HG03457 (cell line): ENCODE measurements around the gene MRPL4.
"Not testable (repeated sequence)": the region's sequence is repeated elsewhere in the genome, so short reads cannot be mapped to it uniquely, and the experiment has no call there.

Source experiments
- ATAC-seq: cut with Tn5 transposase; IDR thresholded peaks from one replicate; pipeline ENCODE4 v1.9.1; 2021; ENCODE audit warnings: moderate number of reproducible peaks; ENCODE audit not compliant: unreplicated experiment

Gene MRPL4

DNA sequence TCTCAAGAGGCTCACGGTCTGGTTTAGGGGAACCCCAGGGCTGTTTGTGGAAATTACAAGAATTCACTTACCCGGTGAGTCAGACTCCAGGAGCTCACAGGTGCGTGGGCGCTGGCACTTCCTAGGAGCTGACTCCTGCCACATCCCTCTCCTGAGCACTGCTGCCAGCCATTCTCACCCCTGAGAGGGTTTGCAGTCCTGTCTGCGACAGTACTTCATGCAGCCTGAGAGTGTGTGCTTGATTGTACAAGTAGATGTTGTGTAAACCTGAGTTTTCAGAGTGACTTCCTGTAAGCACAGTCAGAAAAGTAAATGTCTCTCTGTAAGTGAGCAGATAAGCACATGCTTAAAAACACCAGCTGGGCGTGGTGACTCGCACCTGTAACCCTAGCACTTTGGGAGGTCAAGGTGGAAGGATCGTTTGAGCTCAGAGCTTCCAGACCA, 8.1 kb downstream of the MRPL4 start:
- no peak for ATAC-seq

DNA sequence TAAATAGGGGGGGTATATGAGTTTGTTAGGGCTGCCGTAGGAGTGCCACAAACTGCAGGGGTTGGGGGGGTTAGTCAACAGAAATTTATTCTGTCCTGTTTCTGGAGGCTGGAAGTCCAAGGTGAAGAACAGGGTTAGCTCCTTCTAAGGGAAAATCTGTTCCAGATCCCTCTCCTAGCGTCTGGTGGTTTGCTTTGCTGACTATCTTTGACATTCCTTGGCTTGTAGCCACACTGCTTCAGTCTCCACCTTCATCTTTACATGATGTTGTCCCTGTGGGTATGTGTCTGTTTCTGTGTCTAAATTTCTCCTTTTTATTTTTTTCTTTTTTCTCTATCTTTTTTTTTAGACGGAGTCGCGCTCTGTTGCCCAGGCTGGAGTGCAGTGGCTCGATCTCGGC, 10.8 kb downstream of the MRPL4 start:
- ATAC-seq: no peak

DNA sequence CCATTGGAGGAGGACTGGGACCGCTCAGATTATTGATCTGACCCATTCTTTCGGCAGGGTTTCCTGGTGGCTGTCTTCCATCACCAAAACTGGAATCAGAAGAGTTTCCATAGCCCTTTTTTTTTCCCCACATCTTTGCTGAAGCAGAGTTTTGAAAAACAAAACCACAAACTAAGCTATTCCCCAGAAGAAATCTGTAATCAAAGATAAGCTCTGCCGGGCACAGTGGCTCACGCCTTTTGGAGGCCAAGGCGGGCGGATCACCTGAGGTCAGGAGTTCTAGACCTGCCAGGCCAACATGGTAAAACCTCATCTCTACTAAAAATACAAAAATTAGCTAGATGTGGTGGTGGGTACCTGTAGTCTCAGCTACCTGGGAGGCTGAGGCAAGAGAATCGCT, 14.7 kb downstream of the MRPL4 start:
- no peak for ATAC-seq

DNA sequence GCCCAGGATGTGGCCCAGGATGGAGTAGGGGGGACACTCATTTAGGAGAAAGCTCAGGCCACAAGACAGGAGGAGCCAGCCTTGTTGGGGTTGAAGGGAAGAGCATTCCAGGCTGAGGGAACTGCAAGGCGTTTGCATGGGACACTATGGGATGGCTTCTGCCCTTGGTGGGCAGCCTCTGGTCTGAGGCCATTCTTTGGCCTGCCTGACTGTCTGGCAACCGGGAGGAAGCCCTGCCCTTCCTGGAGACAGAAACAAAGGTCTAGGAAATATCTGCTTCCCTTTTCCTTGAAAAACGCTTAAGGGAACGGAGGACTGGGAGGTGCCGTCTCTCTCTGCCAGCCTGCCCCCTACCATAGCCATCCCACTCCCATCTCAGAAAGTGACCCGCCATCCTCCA, 16.1 kb downstream of the MRPL4 start:
- no peak for ATAC-seq

DNA sequence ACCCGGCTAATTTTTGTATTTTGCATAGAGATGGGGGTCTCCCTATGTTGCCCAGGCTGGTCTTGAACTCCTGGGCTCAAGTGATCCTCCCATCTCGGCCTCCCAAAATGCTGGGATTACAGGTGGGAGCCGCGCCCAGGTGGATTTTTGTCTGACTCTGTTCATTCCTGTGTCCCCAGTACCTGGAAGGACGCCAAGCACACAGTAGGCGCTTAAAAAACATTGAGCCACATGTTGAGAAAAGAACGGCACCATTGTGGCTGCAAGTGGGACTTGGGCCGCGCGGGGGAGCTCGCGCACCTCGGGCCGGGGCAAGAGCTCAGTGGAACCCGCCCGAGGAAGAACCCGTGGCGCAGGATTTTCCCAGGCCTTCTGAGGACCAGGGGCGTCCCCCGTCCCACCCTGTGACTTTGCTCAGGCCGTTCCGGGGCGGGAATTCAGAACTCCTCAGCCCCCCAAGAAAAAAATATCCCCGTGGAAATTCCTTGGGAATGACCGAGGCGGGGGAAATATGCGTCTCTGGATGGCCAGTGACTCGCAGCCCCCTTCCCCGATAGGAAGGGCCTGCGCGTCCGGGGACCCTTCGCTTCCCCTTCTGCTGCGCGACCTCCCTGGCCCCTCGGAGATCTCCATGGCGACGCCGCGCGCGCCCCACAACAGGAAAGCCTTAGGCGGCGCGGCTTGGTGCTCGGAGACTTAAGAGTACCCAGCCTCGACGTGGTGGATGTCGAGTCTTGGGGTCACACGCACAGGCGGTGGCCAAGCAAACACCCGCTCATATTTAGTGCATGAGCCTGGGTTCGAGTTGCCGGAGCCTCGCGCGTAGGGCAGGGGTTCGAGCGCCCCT, 17.5 kb downstream of the MRPL4 start:
- no peak for ATAC-seq

DNA sequence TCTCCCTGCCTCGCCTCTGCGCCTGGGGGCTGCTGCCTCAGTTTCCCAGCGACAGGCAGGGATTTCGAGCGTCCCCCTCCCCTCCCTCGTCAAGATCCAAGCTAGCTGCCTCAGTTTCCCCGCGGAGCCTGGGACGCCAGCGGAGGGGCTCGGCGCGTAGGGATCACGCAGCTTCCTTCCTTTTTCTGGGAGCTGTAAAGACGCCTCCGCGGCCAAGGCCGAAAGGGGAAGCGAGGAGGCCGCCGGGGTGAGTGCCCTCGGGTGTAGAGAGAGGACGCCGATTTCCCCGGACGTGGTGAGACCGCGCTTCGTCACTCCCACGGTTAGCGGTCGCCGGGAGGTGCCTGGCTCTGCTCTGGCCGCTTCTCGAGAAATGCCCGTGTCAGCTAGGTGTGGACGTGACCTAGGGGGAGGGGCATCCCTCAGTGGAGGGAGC, 18.2 kb downstream of the MRPL4 start:
- ATAC-seq: no peak

DNA sequence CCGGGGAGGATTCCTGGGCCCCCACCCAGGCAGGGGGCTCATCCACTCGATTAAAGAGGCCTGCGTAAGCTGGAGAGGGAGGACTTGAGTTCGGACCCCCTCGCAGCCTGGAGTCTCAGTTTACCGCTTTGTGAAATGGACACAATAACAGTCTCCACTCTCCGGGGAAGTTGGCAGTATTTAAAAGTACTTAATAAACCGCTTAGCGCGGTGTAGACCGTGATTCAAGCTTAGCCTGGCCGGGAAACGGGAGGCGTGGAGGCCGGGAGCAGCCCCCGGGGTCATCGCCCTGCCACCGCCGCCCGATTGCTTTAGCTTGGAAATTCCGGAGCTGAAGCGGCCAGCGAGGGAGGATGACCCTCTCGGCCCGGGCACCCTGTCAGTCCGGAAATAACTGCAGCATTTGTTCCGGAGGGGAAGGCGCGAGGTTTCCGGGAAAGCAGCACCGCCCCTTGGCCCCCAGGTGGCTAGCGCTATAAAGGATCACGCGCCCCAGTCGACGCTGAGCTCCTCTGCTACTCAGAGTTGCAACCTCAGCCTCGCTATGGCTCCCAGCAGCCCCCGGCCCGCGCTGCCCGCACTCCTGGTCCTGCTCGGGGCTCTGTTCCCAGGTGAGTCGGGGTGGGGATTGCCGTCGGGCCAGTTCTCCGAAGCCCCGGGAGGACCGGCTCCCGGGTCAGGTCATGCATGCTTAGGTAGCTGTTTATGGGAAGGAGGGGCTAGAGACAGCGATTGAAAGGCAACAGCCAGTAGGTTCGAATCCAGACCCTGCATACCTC, 18.8 kb downstream of the MRPL4 start, which contains the start of gene ICAM1:
Gene ICAM1 (plus strand): TSS at position 505 of the 779 bp plus-strand sequence. CDS start 40 bp downstream, at position 545.
- no peak for ATAC-seq

DNA sequence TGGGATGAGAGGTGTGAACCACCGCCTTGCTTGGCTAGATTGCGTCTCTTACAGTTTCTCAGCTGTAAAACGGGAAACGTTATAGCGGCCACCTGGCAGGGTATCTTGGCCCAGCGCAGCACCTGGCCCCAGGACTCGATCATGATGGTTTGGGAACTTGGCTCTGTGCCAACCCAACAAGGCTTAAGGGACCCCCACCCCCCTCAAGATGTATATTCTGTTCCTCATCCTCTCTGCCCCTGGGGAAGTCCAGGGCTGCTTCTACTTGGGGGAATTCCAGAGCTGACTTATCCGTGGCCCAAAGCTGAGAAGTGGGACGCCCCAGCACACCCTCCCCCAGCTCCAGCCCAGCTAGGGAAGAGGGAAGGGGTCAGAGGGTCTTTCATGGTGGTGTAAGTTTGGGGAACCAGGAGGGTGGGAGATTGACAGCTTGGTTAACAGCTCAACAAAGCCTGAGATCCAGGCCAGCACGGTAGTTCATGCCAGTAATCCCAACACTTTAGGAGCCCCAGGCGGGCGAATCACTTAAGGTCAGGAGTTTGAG, 19.6 kb downstream of the MRPL4 start:
- no peak for ATAC-seq

DNA sequence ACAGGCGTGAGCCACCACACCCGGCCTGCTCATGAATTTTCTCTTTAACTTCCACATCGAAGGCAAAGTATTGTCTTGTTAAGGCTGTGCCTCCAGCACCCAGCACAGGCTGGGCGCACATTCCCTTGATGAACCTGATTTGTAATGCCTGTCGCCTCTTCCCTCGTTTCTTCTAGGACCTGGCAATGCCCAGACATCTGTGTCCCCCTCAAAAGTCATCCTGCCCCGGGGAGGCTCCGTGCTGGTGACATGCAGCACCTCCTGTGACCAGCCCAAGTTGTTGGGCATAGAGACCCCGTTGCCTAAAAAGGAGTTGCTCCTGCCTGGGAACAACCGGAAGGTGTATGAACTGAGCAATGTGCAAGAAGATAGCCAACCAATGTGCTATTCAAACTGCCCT, 22.6 kb downstream of the MRPL4 start:
- no peak for ATAC-seq

DNA sequence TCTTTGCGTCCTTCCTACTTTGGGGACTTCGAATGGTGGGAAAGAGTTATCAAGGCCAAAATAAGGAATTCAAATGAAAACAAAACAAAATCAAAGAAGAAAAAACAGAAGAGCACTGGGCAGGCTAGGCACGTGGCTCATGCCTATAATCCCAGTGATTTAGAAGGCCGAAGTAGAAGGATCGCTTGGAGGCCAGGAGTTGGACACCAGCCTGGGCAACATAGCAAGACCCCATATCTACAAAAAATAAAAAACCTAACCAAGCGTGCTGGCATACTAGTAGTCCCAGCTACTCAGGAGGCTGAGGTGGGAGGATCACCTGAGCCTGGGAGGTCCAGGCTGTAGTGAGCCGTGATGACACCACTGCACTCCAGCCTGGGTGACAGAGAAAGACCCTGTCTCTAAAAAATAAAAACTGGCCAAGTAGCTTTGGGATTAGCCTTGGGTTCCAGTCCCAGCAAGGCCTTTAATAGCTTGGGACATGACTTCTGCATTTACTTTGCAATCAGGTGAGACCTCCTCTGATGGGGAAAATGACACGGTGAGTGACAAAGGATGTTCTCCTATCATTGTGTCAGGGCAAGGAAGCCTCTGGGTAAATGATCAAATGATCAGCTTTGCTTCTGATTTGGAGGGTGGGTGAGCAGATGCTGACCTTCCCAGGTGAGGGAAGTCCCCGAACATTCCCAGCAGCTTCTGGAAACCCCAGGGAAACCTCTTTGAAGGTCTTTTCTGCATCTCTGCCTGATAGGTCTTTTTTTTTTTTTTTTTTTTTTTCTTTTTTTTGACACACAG, 26.0 kb downstream of the MRPL4 start:
- no peak for ATAC-seq

DNA sequence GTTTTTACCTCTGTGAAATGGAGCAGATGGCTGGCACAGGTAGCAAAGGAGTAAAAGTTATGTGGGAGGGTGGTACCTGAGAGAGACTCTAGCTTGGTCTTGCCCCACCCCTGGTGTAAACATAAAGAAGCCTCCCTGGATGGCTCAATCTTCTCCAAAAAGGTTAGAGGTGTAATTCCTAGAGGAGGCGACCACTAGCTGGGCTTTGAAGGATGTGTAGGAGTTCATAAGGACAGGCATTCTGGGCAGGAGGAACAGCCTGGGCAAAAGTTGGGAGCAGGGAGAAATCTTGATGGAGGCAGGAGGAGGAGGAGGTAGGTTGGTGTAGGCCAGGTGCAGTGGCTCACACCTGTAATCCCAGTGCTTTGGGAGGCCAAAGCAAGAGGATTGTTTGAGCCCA, 26.9 kb downstream of the MRPL4 start:
- ATAC-seq: no peak

DNA sequence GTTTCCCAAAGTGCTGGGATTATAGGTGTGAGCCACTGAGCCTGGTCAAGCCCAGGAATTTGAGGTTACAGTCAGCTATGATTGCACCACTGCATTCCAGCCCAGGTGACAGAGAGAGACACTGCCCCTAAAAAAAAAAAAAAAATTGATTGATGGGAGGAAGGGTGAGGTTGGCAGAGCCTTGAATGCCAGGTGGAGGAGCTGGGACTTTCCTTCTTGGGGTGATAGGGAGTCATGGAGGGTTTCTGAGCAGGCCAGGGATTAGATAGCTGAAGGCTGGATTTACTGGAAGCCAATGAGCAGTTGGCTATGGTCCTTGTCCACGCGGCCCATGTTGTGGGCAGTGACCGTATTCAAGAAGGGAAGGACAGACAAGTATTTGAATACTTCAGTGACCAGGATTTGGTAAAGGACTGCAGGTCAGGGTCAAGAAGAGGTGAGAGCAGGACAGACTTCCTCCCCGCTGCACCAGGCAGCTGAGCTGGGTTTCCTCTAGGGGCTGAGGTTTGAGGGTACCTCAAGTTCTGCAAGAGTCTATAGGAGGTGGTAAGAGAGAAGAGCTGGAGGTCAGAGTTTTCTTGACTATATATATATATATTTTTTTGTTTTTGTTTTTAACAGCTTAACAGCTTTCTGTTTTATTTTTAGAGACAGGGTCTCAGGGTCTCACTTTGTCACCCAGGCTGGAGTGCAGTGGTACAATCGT, 27.9 kb downstream of the MRPL4 start:
- no peak for ATAC-seq

DNA sequence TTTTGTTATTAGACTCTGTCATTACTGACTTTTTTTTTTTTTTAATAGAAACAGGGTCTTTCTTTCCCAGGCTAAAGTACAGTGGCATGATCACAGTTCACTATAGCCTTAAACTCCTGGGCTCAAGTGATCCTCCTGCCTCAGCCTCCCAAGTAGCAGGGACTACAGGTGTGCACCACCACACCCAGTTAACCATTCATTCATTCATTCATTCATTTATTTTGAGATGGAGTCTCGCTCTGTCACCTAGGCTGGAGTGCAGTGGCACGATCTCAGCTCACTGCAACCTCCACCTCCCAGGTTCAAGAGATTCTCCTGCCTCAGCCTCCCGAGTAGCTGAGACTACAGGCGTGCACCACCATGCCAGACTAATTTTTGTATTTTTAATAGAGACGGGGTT, 30.0 kb downstream of the MRPL4 start:
- not testable (repeated sequence) for ATAC-seq

DNA sequence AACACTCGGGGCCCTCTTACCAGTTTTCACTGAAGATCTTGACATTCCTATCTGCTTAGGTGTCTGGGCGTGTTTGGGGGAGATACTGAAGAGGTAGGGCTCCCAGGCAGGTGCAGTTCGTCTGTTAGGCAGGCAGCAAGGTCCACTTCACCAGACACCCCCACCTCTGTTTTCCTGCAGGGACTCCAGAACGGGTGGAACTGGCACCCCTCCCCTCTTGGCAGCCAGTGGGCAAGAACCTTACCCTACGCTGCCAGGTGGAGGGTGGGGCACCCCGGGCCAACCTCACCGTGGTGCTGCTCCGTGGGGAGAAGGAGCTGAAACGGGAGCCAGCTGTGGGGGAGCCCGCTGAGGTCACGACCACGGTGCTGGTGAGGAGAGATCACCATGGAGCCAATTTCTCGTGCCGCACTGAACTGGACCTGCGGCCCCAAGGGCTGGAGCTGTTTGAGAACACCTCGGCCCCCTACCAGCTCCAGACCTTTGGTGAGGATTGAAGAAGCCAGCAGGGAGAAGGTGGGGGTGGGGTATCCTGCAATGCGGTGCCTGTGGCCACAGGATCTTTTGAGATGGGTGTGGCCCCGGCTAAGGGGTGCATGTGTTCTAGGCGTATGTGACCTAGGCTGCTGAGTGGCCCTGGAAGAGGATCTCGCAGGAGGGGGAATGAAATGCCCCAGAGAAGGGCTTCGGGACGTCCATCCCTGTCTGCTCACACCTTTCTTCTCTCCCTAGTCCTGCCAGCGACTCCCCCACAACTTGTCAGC, 31.5 kb downstream of the MRPL4 start:
- no peak for ATAC-seq

DNA sequence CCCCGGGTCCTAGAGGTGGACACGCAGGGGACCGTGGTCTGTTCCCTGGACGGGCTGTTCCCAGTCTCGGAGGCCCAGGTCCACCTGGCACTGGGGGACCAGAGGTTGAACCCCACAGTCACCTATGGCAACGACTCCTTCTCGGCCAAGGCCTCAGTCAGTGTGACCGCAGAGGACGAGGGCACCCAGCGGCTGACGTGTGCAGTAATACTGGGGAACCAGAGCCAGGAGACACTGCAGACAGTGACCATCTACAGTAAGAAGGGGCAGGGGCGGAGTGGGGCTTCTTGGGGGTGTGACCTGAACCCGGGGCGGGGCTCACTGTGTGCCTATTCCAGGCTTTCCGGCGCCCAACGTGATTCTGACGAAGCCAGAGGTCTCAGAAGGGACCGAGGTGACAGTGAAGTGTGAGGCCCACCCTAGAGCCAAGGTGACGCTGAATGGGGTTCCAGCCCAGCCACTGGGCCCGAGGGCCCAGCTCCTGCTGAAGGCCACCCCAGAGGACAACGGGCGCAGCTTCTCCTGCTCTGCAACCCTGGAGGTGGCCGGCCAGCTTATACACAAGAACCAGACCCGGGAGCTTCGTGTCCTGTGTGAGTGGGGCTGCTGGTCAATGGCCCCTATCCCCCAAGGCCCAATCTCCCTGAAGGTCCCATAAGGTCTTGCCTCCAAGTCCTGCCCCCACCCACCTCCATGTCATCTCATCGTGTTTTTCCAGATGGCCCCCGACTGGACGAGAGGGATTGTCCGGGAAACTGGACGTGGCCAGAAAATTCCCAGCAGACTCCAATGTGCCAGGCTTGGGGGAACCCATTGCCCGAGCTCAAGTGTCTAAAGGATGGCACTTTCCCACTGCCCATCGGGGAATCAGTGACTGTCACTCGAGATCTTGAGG, 32.3 kb downstream of the MRPL4 start:
- ATAC-seq: no peak

DNA sequence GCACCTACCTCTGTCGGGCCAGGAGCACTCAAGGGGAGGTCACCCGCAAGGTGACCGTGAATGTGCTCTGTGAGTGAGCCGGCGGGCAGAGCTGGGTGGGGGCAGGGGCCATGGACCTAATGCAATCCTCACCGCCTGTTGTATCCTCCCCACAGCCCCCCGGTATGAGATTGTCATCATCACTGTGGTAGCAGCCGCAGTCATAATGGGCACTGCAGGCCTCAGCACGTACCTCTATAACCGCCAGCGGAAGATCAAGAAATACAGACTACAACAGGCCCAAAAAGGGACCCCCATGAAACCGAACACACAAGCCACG, 32.9 kb downstream of the MRPL4 start:
- no peak for ATAC-seq

DNA sequence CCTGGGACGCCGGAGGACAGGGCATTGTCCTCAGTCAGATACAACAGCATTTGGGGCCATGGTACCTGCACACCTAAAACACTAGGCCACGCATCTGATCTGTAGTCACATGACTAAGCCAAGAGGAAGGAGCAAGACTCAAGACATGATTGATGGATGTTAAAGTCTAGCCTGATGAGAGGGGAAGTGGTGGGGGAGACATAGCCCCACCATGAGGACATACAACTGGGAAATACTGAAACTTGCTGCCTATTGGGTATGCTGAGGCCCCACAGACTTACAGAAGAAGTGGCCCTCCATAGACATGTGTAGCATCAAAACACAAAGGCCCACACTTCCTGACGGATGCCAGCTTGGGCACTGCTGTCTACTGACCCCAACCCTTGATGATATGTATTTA, 33.4 kb downstream of the MRPL4 start:
- no peak for ATAC-seq

DNA sequence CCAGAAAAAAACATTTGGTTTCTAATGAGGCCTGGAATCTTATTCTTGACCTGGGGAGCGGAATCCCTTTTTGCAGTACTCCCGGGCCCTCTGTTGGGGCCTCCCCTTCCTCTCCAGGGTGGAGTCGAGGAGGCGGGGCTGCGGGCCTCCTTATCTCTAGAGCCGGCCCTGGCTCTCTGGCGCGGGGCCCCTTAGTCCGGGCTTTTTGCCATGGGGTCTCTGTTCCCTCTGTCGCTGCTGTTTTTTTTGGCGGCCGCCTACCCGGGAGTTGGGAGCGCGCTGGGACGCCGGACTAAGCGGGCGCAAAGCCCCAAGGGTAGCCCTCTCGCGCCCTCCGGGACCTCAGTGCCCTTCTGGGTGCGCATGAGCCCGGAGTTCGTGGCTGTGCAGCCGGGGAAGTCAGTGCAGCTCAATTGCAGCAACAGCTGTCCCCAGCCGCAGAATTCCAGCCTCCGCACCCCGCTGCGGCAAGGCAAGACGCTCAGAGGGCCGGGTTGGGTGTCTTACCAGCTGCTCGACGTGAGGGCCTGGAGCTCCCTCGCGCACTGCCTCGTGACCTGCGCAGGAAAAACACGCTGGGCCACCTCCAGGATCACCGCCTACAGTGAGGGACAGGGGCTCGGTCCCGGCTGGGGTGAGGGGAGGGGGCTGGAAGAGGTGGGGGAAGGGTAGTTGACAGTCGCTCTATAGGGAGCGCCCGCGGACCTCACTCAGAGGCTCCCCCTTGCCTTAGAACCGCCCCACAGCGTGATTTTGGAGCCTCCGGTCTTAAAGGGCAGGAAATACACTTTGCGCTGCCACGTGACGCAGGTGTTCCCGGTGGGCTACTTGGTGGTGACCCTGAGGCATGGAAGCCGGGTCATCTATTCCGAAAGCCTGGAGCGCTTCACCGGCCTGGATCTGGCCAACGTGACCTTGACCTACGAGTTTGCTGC, 35.1 kb downstream of the MRPL4 start, which contains the start of gene ICAM4:
Gene ICAM4 (plus strand): TSS at position 153 of the 935 bp plus-strand sequence. CDS start 58 bp downstream, at position 211.
- no peak for ATAC-seq
